ENCODE data around the gene MAN2B2. TPM values are rescaled to one million over a fixed set of nuclear protein-coding genes. Genes with fewer than 3 reads are reported as not detected.

MAN2B2 gene
- total RNA-seq, 4 donors from 2014 or later, result 31.9 to 42.0 (median 33.0) TPM

GRCh38 chr4:6658209-6658595 is 83.2 kb downstream of the MAN2B2 start:
- Histone ChIP-seq H3K4me3 (peak overlapping the region; percentile 52 to 58 (median 56)), H3K27ac (replicated peaks in 1 of 4) (peak overlapping the region; percentile 71 to 79 (median 76)), H3K4me1 (peaks cover 10 to 17% (median 16%) of the 10 kb centered on the region in 4 donors), H3K27me3 (no peaks in the 10 kb centered on the region), H3K9me3 (no peaks in the 10 kb centered on the region), H3K36me3 (no peaks in the 10 kb centered on the region)
- intact Hi-C loops (cut with DNase I), result loop anchor here (2.0 kb wide), 1 partner anchor 17 kb away; the partner anchor contains the start of gene MRFAP1
- WGBS, result 93% methylated on average over 7 of the region's 7 CpGs
- TF ChIP-seq EP300 (IDR thresholded peaks at IDR 0.05), result no peak
- no peak for DNase-seq (ENCODE audit: extremely low spot score)

DNA sequence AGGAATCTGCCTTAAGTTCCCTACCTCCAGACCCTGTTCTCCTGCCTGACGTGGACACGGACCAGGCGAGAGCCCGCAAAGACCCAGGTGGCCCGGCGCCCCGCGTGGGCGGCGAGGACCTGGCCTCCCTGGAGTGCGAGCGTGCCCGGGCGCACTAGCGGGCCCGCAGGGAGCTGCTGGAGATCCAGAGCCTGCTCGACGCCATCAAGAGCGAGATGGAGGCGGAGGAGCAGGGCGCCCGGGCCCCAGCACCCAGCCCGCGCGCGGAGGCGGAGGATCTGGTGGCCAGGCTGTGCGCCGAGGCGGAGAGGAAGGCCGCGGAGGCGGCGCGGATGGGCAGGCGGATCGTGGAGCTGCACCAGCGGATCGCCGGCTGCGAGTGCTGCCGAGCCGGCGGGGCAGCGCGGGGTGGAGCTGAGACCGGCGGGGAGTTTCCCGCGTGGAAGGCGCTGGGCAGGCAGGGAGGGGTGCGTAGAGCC is 83.6 kb downstream of the MAN2B2 start:
- intact Hi-C loops (cut with DNase I), result loop anchor here (2.0 kb wide), 1 partner anchor 18 kb away; the partner anchor contains the start of gene MRFAP1
- WGBS, result 9% methylated on average over 35 of the region's 52 CpGs
- H3K4me1 ChIP-seq, result peaks cover 10 to 18% (median 17%) of the 10 kb centered on the region in 4 donors
- DNase-seq (ENCODE audit: extremely low spot score), result no peak
- peak overlapping the region; percentile 71 to 79 (median 76) for H3K27ac ChIP-seq (replicated peaks in 1 of 4)
- no peaks in the 10 kb centered on the region for H3K36me3 ChIP-seq
- no peaks in the 10 kb centered on the region for H3K9me3 ChIP-seq
- TF ChIP-seq, protein P1, sequence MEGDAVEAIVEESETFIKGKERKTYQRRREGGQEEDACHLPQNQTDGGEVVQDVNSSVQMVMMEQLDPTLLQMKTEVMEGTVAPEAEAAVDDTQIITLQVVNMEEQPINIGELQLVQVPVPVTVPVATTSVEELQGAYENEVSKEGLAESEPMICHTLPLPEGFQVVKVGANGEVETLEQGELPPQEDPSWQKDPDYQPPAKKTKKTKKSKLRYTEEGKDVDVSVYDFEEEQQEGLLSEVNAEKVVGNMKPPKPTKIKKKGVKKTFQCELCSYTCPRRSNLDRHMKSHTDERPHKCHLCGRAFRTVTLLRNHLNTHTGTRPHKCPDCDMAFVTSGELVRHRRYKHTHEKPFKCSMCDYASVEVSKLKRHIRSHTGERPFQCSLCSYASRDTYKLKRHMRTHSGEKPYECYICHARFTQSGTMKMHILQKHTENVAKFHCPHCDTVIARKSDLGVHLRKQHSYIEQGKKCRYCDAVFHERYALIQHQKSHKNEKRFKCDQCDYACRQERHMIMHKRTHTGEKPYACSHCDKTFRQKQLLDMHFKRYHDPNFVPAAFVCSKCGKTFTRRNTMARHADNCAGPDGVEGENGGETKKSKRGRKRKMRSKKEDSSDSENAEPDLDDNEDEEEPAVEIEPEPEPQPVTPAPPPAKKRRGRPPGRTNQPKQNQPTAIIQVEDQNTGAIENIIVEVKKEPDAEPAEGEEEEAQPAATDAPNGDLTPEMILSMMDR (IDR thresholded peaks at IDR 0.05), result no peak
- TF ChIP-seq POLR2A (IDR thresholded peaks at IDR 0.05; ENCODE audit: low read depth), result no peak
- TF ChIP-seq POLR2AphosphoS5 (IDR thresholded peaks at IDR 0.05), result no peak
- no peak for TF ChIP-seq EP300 (IDR thresholded peaks at IDR 0.05)
- H3K4me3 ChIP-seq, result peak overlapping the region; percentile 52 to 58 (median 56)
- H3K27me3 ChIP-seq, result peaks cover 0 to under 1% (median 0%) of the 10 kb centered on the region in 4 donors

DNA sequence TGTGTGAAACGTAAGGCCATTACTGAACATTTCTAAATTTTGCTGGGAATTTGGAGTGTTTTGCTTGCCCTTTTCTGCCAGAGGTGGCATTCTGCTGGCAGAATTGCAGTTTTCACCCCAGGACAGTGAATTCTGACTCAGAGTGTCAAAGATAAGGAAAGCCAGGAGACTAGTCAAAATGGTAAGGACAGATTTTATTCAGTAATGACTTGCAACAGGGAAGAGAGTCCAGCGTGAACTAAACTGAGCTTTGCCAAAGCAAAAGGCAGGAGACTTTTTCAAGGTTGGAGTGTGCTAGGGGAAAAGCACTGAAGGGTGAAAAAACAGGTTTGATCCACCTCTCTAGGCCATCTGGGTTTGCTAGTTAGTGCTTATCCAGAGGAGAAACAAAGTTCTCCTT is 84.9 kb downstream of the MAN2B2 start:
- WGBS, result 92% methylated on average over 2 of the region's 2 CpGs
- Histone ChIP-seq H3K4me1 (peaks cover 20 to 31% (median 29%) of the 10 kb centered on the region in 4 donors), H3K27me3 (peaks cover 0 to 13% (median 0%) of the 10 kb centered on the region in 4 donors), H3K27ac (replicated peaks in 1 of 4) (no peak overlapping the region), H3K9me3 (no peaks in the 10 kb centered on the region), H3K36me3 (no peaks in the 10 kb centered on the region), H3K4me3 (no peak overlapping the region)
- no peak for DNase-seq (ENCODE audit: extremely low spot score)
- TF ChIP-seq, protein P1 (IDR thresholded peaks at IDR 0.05), result no peak
- TF ChIP-seq POLR2A (IDR thresholded peaks at IDR 0.05; ENCODE audit: low read depth) (no peak), EP300 (IDR thresholded peaks at IDR 0.05) (no peak), POLR2AphosphoS5 (IDR thresholded peaks at IDR 0.05) (no peak)
- intact Hi-C loops (cut with DNase I), result loop anchor here (2.0 kb wide), 1 partner anchor 19 kb away; the partner anchor contains the start of gene MRFAP1

DNA sequence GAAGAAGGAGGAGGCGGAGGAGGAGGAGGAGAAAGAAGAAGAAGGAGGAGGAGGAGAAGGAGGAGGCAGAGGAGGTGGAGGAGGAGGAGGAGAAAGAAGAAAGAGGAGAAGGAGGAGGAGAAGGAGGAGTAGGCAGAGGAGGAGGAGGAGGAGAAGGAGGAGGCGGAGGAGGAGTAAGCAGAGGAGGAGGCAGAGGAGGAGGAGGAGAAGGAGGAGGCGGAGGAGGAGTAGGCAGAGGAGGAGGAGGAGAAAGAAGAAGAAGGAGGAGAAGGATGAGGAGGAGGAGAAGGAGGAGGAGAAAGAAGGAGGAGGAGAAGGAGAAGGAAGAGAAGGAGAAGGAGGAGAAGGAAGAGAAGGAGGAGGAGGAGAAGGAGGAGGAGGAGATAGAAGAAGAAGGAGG is 85.4 kb downstream of the MAN2B2 start:
- TF ChIP-seq POLR2A (IDR thresholded peaks at IDR 0.05; ENCODE audit: low read depth) (no peak), EP300 (IDR thresholded peaks at IDR 0.05) (no peak), POLR2AphosphoS5 (IDR thresholded peaks at IDR 0.05) (no peak)
- TF ChIP-seq, protein P1 (IDR thresholded peaks at IDR 0.05), result no peak
- WGBS, result 94% methylated on average over 3 of the region's 3 CpGs
- DNase-seq (ENCODE audit: extremely low spot score), result no peak
- H3K4me1 ChIP-seq, result peaks cover 20 to 34% (median 30%) of the 10 kb centered on the region in 4 donors
- peaks cover 0 to 16% (median 0%) of the 10 kb centered on the region in 4 donors for H3K27me3 ChIP-seq
- no peaks in the 10 kb centered on the region for H3K36me3 ChIP-seq
- intact Hi-C loops (cut with DNase I), result no loop called here
- H3K27ac ChIP-seq (replicated peaks in 1 of 4), result no peak overlapping the region
- no peaks in the 10 kb centered on the region for H3K9me3 ChIP-seq
- H3K4me3 ChIP-seq, result no peak overlapping the region

GRCh38 chr4:6662591-6662990 is 87.6 kb downstream of the MAN2B2 start:
- H3K27me3 ChIP-seq, result peaks cover 0 to 21% (median 0%) of the 10 kb centered on the region in 4 donors

More at GRCh38 chr4:6662591-6662990, 87.6 kb downstream of the MAN2B2 start:
- no peak for DNase-seq (ENCODE audit: extremely low spot score)
- peaks cover 20 to 34% (median 30%) of the 10 kb centered on the region in 4 donors for H3K4me1 ChIP-seq
- no peaks in the 10 kb centered on the region for H3K9me3 ChIP-seq
- TF ChIP-seq POLR2A (IDR thresholded peaks at IDR 0.05; ENCODE audit: low read depth), result no peak
- TF ChIP-seq EP300 (IDR thresholded peaks at IDR 0.05), result no peak
- TF ChIP-seq, protein P1 (IDR thresholded peaks at IDR 0.05), result no peak
- no peak for TF ChIP-seq POLR2AphosphoS5 (IDR thresholded peaks at IDR 0.05)
- H3K27ac ChIP-seq (replicated peaks in 1 of 4), result no peak overlapping the region
- intact Hi-C loops (cut with DNase I), result no loop called here
- H3K36me3 ChIP-seq, result no peaks in the 10 kb centered on the region
- 94% methylated on average over 3 of the region's 3 CpGs for WGBS
- no peak overlapping the region for H3K4me3 ChIP-seq
